Measurements from ENCODE around the gene CLNK. TPM values are rescaled to one million over a fixed set of nuclear protein-coding genes. Genes with fewer than 3 reads are reported as not detected.

The CLNK gene
- total and polyA plus RNA-seq, 2 experiments from 2014 or later, result not detected

DNA sequence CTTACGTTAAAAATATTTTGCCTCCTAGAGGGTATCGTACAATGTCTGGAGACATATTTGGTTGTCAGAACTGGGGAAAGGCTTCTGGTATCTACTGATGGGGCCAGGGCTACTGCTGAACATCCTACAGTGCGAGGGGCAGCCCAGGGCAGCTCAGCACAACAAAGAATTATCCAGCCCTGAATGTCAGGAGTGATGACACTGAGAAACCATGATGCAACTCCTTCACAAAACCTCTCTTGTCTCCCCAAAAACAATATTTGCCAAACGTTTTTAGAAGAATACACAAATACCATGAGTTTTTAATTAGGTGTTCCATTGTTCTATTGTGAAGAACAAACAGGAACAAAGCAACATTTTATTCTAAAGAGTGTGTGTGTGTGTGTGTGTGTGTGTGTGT is 43.4 kb upstream of the CLNK start:
- Histone ChIP-seq H3K9me2 (ENCODE audit: insufficient read depth) (no peaks in the 10 kb centered on the region), H3K27ac (no peak overlapping the region), H3K4me3 (no peak overlapping the region), H3K27me3 (replicated peaks; ENCODE audit: insufficient read depth) (peaks cover 7% of the 10 kb centered on the region; the same call in 1 of the 2 replicates), H3K9me3 (ENCODE audit: low read depth) (no peaks in the 10 kb centered on the region), H3K79me2 (ENCODE audit: insufficient read depth) (no peaks in the 10 kb centered on the region), H3K4me1 (ENCODE audit: insufficient read depth) (no peaks in the 10 kb centered on the region), H2AFZ (no peak overlapping the region), H4K20me1 (ENCODE audit: insufficient read depth) (no peaks in the 10 kb centered on the region), H3K4me2 (ENCODE audit: unreplicated experiment) (no peak overlapping the region), H3K9ac (no peak overlapping the region), H3K36me3 (ENCODE audit: low read depth) (no peaks in the 10 kb centered on the region), H3F3A (ENCODE audit: insufficient read depth) (no peaks in the 10 kb centered on the region)
- no peak for DNase-seq
- TF ChIP-seq EZH2 (IDR thresholded peaks at IDR 0.05; ENCODE audit: insufficient read depth, poor library complexity, severe bottlenecking), result no peak
- 27 to 31% methylated on average over 4 of the region's 4 CpGs for WGBS, 2 experiments (ENCODE audit: low coverage in 1 of 2, low lambda C conversion rate in 2 of 2, missing lambda C conversion rate in 2 of 2)
- in situ Hi-C loops (cut with MboI), result no loop called here

DNA sequence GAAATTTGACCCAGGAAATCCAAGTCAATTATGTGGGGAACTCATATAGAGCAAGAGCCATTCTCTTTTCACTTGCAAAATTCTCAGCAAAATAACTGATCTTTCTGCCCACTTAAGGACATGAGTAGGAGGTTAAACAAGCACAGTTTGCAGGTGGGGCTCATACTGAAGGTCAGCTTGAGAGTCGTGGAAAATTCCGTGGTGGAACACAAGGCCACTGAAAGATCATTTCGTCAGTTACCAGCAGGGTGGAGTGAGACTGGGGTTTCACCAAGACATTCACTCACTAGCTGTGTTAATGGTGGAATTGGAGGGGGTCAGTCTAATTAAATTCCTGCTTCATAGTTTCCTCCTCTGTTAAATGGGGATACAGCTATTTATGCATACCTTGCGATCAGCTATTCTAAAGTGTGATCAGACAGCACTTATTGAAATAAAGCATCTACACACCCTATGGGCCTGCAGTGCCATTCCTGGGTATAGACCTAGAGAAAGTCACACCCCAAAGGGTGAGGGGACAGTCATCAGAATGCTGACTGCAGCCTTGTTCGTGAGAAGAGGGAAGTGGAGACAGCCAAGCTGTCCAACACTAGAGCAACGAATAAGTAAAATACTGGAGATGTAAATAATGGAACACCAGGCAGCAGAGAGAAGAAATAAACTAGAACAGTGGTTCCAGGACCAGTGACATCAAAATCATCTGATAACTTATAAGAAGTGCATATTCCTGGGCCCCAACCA is 42.7 kb upstream of the CLNK start:
- WGBS, 2 experiments (ENCODE audit: low coverage in 1 of 2, low lambda C conversion rate in 2 of 2, missing lambda C conversion rate in 2 of 2), result 26 to 27% methylated on average over 6 of the region's 6 CpGs
- no peak overlapping the region for H3K27ac ChIP-seq
- in situ Hi-C loops (cut with MboI), result no loop called here
- no peak overlapping the region for H3K9ac ChIP-seq
- TF ChIP-seq EZH2phosphoT487 (IDR thresholded peaks at IDR 0.05; ENCODE audit: insufficient read depth, low read depth) (no peak), EZH2 (IDR thresholded peaks at IDR 0.05; ENCODE audit: insufficient read depth, poor library complexity, severe bottlenecking) (no peak)
- no peaks in the 10 kb centered on the region for H3K9me3 ChIP-seq (ENCODE audit: low read depth)
- H3K4me1 ChIP-seq (ENCODE audit: insufficient read depth), result no peaks in the 10 kb centered on the region
- H3K4me3 ChIP-seq, result no peak overlapping the region
- no peak overlapping the region for H3K4me2 ChIP-seq (ENCODE audit: unreplicated experiment)
- no peaks in the 10 kb centered on the region for H3F3A ChIP-seq (ENCODE audit: insufficient read depth)
- H3K27me3 ChIP-seq (replicated peaks; ENCODE audit: insufficient read depth), result peaks cover 7% of the 10 kb centered on the region; the same call in 1 of the 2 replicates
- H4K20me1 ChIP-seq (ENCODE audit: insufficient read depth), result no peaks in the 10 kb centered on the region
- no peak for DNase-seq
- no peak overlapping the region for H2AFZ ChIP-seq
- no peaks in the 10 kb centered on the region for H3K9me2 ChIP-seq (ENCODE audit: insufficient read depth)
- no peaks in the 10 kb centered on the region for H3K79me2 ChIP-seq (ENCODE audit: insufficient read depth)
- H3K36me3 ChIP-seq (ENCODE audit: low read depth), result no peaks in the 10 kb centered on the region

DNA sequence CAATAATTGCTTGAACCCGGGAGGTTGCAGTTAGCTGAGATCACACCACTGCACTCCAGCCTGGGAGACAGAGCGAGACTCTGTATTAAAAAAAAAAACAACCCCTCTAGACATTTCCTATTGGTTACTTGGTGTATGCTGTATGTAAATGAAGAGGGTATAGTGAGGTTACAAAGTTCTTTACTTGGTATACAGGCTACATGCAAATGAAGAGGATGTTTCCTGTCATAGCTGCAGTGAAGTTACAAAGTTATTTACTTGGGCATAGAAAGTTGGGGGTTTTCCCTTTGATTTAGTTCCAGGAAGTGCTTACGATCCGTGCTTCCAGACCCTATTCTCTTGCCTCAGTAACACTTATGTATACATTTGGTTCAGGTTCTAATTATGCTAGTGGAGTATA is 38.4 kb upstream of the CLNK start:
- TF ChIP-seq EZH2 (IDR thresholded peaks at IDR 0.05; ENCODE audit: insufficient read depth, poor library complexity, severe bottlenecking) (no peak), EZH2phosphoT487 (IDR thresholded peaks at IDR 0.05; ENCODE audit: insufficient read depth, low read depth) (no peak)
- Histone ChIP-seq H3K27me3 (replicated peaks; ENCODE audit: insufficient read depth) (no peaks in the 10 kb centered on the region), H4K20me1 (ENCODE audit: insufficient read depth) (no peaks in the 10 kb centered on the region), H3K79me2 (ENCODE audit: insufficient read depth) (no peaks in the 10 kb centered on the region), H3K27ac (no peak overlapping the region), H3K9me2 (ENCODE audit: insufficient read depth) (no peaks in the 10 kb centered on the region), H2AFZ (no peak overlapping the region), H3K4me2 (ENCODE audit: unreplicated experiment) (no peak overlapping the region), H3K4me3 (no peak overlapping the region), H3K9ac (no peak overlapping the region), H3F3A (ENCODE audit: insufficient read depth) (no peaks in the 10 kb centered on the region), H3K4me1 (ENCODE audit: insufficient read depth) (no peaks in the 10 kb centered on the region), H3K9me3 (ENCODE audit: low read depth) (no peaks in the 10 kb centered on the region), H3K36me3 (ENCODE audit: low read depth) (no peaks in the 10 kb centered on the region)
- in situ Hi-C loops (cut with MboI), result no loop called here
- 29% methylated on average over 4 of the region's 4 CpGs for WGBS, 2 experiments (ENCODE audit: low coverage in 1 of 2, low lambda C conversion rate in 2 of 2, missing lambda C conversion rate in 2 of 2)
- no peak for DNase-seq

DNA sequence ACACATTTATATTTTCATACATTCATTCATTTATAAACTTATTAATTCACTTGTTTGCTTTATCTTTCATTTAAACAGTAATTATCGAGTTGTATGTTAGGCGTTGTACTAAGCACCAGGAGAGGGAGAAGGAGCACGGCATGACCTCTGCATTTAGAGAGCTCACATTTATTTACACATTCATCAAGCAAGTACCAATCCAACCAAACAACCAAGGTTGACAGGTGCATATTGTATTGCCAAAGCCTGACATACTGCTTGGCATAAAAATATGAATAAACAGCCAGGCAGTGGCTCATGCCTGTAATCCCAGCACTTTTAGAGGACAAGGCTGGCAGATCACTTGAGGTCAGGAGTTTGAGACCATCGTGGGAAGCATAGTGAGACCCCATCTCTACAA is 37.0 kb upstream of the CLNK start:
- no peak overlapping the region for H3K4me3 ChIP-seq
- no peak overlapping the region for H2AFZ ChIP-seq
- in situ Hi-C loops (cut with MboI), result no loop called here
- no peak overlapping the region for H3K27ac ChIP-seq
- H3K9me3 ChIP-seq (ENCODE audit: low read depth), result no peaks in the 10 kb centered on the region
- H3K27me3 ChIP-seq (replicated peaks; ENCODE audit: insufficient read depth), result no peaks in the 10 kb centered on the region
- no peaks in the 10 kb centered on the region for H3F3A ChIP-seq (ENCODE audit: insufficient read depth)
- no peak for DNase-seq
- no peaks in the 10 kb centered on the region for H4K20me1 ChIP-seq (ENCODE audit: insufficient read depth)
- H3K9me2 ChIP-seq (ENCODE audit: insufficient read depth), result no peaks in the 10 kb centered on the region
- no peaks in the 10 kb centered on the region for H3K4me1 ChIP-seq (ENCODE audit: insufficient read depth)
- TF ChIP-seq EZH2phosphoT487 (IDR thresholded peaks at IDR 0.05; ENCODE audit: insufficient read depth, low read depth) (no peak), EZH2 (IDR thresholded peaks at IDR 0.05; ENCODE audit: insufficient read depth, poor library complexity, severe bottlenecking) (no peak)
- no peaks in the 10 kb centered on the region for H3K79me2 ChIP-seq (ENCODE audit: insufficient read depth)
- no peak overlapping the region for H3K4me2 ChIP-seq (ENCODE audit: unreplicated experiment)
- no peak overlapping the region for H3K9ac ChIP-seq
- no peaks in the 10 kb centered on the region for H3K36me3 ChIP-seq (ENCODE audit: low read depth)
- 40 to 45% methylated on average over 4 of the region's 4 CpGs for WGBS, 2 experiments (ENCODE audit: low coverage in 1 of 2, low lambda C conversion rate in 2 of 2, missing lambda C conversion rate in 2 of 2)

Data from GM23248 (cell line).